DOHH2 (cell line): ENCODE data around the gene DNAAF5.
A peak's percentile ranks its signal among the peaks of the same experiment; 100 is the strongest.

Experiments used
- H3F3A ChIP-seq: fragments of 200-600 bp; sonication (generic), shearing (Covaris generic); 2 replicates; pipeline ENCODE4 v1.6.0; 2016; ENCODE audit warnings: antibody characterized with exemption, mild to moderate bottlenecking; ENCODE audit not compliant: control insufficient read depth, insufficient read depth
- H3K27ac ChIP-seq: fragments of 200-600 bp; sonication (generic); 2 replicates; pipeline ENCODE4 v1.5.1; 2014; ENCODE audit warnings: low read depth, mild to moderate bottlenecking, low read length, moderate library complexity
- H3K27me3 ChIP-seq: fragments of 200-600 bp; sonication (generic); 2 replicates; pipeline ENCODE4 v1.6.1; 2014; ENCODE audit warnings: mild to moderate bottlenecking, low read length, mixed read lengths; ENCODE audit not compliant: control insufficient read depth
- H3K36me3 ChIP-seq: fragments of 200-600 bp; sonication (generic); 2 replicates; pipeline ENCODE4 v1.6.1; 2014; ENCODE audit warnings: mild to moderate bottlenecking, low read length, moderate library complexity, mixed read lengths; ENCODE audit not compliant: control insufficient read depth
- H3K4me1 ChIP-seq: fragments of 200-600 bp; sonication (generic); 2 replicates; pipeline ENCODE4 v1.6.1; 2014; ENCODE audit warnings: mild to moderate bottlenecking, low read length, mixed read lengths; ENCODE audit not compliant: control insufficient read depth
- H3K4me2 ChIP-seq: fragments of 200-600 bp; sonication (generic); 2 replicates; pipeline ENCODE4 v1.6.0; 2014; ENCODE audit warnings: mild to moderate bottlenecking, low read length, moderate library complexity
- H3K4me3 ChIP-seq: fragments of 200-600 bp; sonication (generic); 2 replicates; pipeline ENCODE4 v1.5.1; 2014; ENCODE audit warnings: mild to moderate bottlenecking, low read length, mixed read lengths
- H3K79me2 ChIP-seq: fragments of 200-600 bp; sonication (generic); 2 replicates; pipeline ENCODE4 v1.6.1; 2014; ENCODE audit warnings: mild to moderate bottlenecking, low read length, mixed read lengths; ENCODE audit not compliant: control insufficient read depth
- H3K9me2 ChIP-seq: fragments of 200-600 bp; sonication (generic); replicated peaks from 2 replicates; pipeline ENCODE4 v1.6.1; 2014; ENCODE audit warnings: mild to moderate bottlenecking, low read length, mixed read lengths; ENCODE audit not compliant: control insufficient read depth
- H3K9me3 ChIP-seq: fragments of 200-600 bp; sonication (generic); 2 replicates; pipeline ENCODE4 v1.6.1; 2014; ENCODE audit warnings: antibody characterized with exemption, low read length, mixed read lengths; ENCODE audit not compliant: control insufficient read depth, insufficient read depth
- H4K20me1 ChIP-seq: fragments of 200-600 bp; sonication (generic); 2 replicates; pipeline ENCODE4 v1.6.0; 2014; ENCODE audit warnings: low read depth, mild to moderate bottlenecking, antibody characterized with exemption, low read length, moderate library complexity; ENCODE audit not compliant: control insufficient read depth, insufficient read depth
- CTCF ChIP-seq: fragments of 200-600 bp; sonication (generic); IDR thresholded peaks from one replicate; pipeline ENCODE4 v1.5.1; 2014; ENCODE audit warnings: antibody characterized with exemption, mild to moderate bottlenecking, low read depth, low read length; ENCODE audit not compliant: poor library complexity, severe bottlenecking
- EZH2phosphoT487 ChIP-seq: fragments of 200-600 bp; sonication (generic); IDR thresholded peaks from 2 replicates; pipeline ENCODE4 v1.6.1; 2017; ENCODE audit warnings: borderline replicate concordance, mild to moderate bottlenecking, antibody characterized with exemption, low read length, moderate library complexity, mixed read lengths

The DNAAF5 gene

GRCh38 chr7:772861-773621 is 46.5 kb downstream of the DNAAF5 start:
- no peaks in the 10 kb centered on the region for H3K9me3 ChIP-seq
- no peak overlapping the region for H3K4me3 ChIP-seq
- H3K36me3 ChIP-seq, result peaks cover 62% of the 10 kb centered on the region
- no peak overlapping the region for H3K4me2 ChIP-seq
- no peaks in the 10 kb centered on the region for H3K9me2 ChIP-seq
- H3K27ac ChIP-seq, result no peak overlapping the region
- H3F3A ChIP-seq, result no peaks in the 10 kb centered on the region
- TF ChIP-seq CTCF (no peak), EZH2phosphoT487 (no peak)
- H3K4me1 ChIP-seq, result no peaks in the 10 kb centered on the region
- no peaks in the 10 kb centered on the region for H4K20me1 ChIP-seq
- H3K27me3 ChIP-seq, result no peaks in the 10 kb centered on the region
- no peaks in the 10 kb centered on the region for H3K79me2 ChIP-seq

GRCh38 chr7:773622-773915 is 47.1 kb downstream of the DNAAF5 start:
- no peak overlapping the region for H3K4me2 ChIP-seq
- no peaks in the 10 kb centered on the region for H3F3A ChIP-seq
- no peaks in the 10 kb centered on the region for H3K9me2 ChIP-seq
- TF ChIP-seq EZH2phosphoT487 (no peak), CTCF (no peak)
- no peaks in the 10 kb centered on the region for H3K27me3 ChIP-seq
- H3K4me3 ChIP-seq, result no peak overlapping the region
- no peak overlapping the region for H3K27ac ChIP-seq
- H3K36me3 ChIP-seq, result peaks cover 68% of the 10 kb centered on the region
- H3K4me1 ChIP-seq, result no peaks in the 10 kb centered on the region
- no peaks in the 10 kb centered on the region for H3K9me3 ChIP-seq
- H4K20me1 ChIP-seq, result no peaks in the 10 kb centered on the region
- no peaks in the 10 kb centered on the region for H3K79me2 ChIP-seq

- H3K9me2 ChIP-seq, result no peaks in the 10 kb centered on the region
- no peak overlapping the region for H3K4me3 ChIP-seq
- TF ChIP-seq CTCF, result peak; percentile 98
- no peak for TF ChIP-seq EZH2phosphoT487
- H3K9me3 ChIP-seq, result no peaks in the 10 kb centered on the region
- no peak overlapping the region for H3K27ac ChIP-seq
- H3K4me2 ChIP-seq, result no peak overlapping the region
- no peaks in the 10 kb centered on the region for H3F3A ChIP-seq
- no peaks in the 10 kb centered on the region for H3K4me1 ChIP-seq
- H3K27me3 ChIP-seq, result no peaks in the 10 kb centered on the region
- peaks cover 76% of the 10 kb centered on the region for H3K36me3 ChIP-seq
- no peaks in the 10 kb centered on the region for H4K20me1 ChIP-seq
- H3K79me2 ChIP-seq, result no peaks in the 10 kb centered on the region
Observed at GRCh38 chr7:774161-775109, 47.9 kb downstream of the DNAAF5 start.
